ENCODE data around the gene TNFRSF1A.
A peak's percentile ranks its signal among the peaks of the same experiment; 100 is the strongest.

The TNFRSF1A gene

GRCh38 chr12:6323340-6323994 is 18.4 kb downstream of the TNFRSF1A start:
- DNase-seq (ENCODE audit: low spot score), result peak; percentile 74

GRCh38 chr12:6322969-6323339 is 18.9 kb downstream of the TNFRSF1A start:
- no peak for DNase-seq (ENCODE audit: low spot score)

- DNase-seq (ENCODE audit: low spot score), result no peak
Measured at GRCh38 chr12:6322352-6322751, 19.5 kb downstream of the TNFRSF1A start.

GRCh38 chr12:6321905-6322304 is 20.0 kb downstream of the TNFRSF1A start:
- no peak for DNase-seq (ENCODE audit: low spot score)

- DNase-seq (ENCODE audit: low spot score), result no peak
Measured at GRCh38 chr12:6319446-6319845, 22.4 kb downstream of the TNFRSF1A start.

GRCh38 chr12:6318440-6318879 is 23.4 kb downstream of the TNFRSF1A start:
- DNase-seq (ENCODE audit: low spot score), result no peak

- DNase-seq (ENCODE audit: low spot score), result no peak
Measured at GRCh38 chr12:6317693-6318439, 24.0 kb downstream of the TNFRSF1A start.

GRCh38 chr12:6316921-6317692 is 24.8 kb downstream of the TNFRSF1A start:
- DNase-seq (ENCODE audit: low spot score), result no peak

- no peak for DNase-seq (ENCODE audit: low spot score)
Measured at GRCh38 chr12:6315704-6316597, 25.9 kb downstream of the TNFRSF1A start.

GRCh38 chr12:6315184-6315583 is 26.7 kb downstream of the TNFRSF1A start:
- no peak for DNase-seq (ENCODE audit: low spot score)

GRCh38 chr12:6314776-6315175 is 27.1 kb downstream of the TNFRSF1A start:
- no peak for DNase-seq (ENCODE audit: low spot score)

GRCh38 chr12:6313326-6313940 is 28.4 kb downstream of the TNFRSF1A start:
- no peak for DNase-seq (ENCODE audit: low spot score)

- no peak for DNase-seq (ENCODE audit: low spot score)
Measured at GRCh38 chr12:6312529-6313325, 29.1 kb downstream of the TNFRSF1A start.

- DNase-seq (ENCODE audit: low spot score), result no peak
Measured at GRCh38 chr12:6311822-6312528, 29.9 kb downstream of the TNFRSF1A start.

GRCh38 chr12:6310771-6311610 is 30.9 kb downstream of the TNFRSF1A start:
- no peak for DNase-seq (ENCODE audit: low spot score)

GRCh38 chr12:6307529-6307928 is 34.3 kb downstream of the TNFRSF1A start:
- DNase-seq (ENCODE audit: low spot score), result no peak

- DNase-seq (ENCODE audit: low spot score), result no peak
Measured at GRCh38 chr12:6306599-6307220, 35.2 kb downstream of the TNFRSF1A start.

GRCh38 chr12:6306151-6306550 is 35.7 kb downstream of the TNFRSF1A start:
- no peak for DNase-seq (ENCODE audit: low spot score)

- DNase-seq (ENCODE audit: low spot score), result no peak
Measured at GRCh38 chr12:6303071-6303470, 38.8 kb downstream of the TNFRSF1A start.

All from CD4-positive, alpha-beta T cell treated with Interleukin-15 for 4 hours (primary cell).